Eye (tissue), 1 donor: ENCODE results near the gene CCDC107.

ENCODE experiments used
- DNase-seq: peaks from one replicate; pipeline ENCODE4 v3.0.0-alpha.2; 2015

CCDC107 gene

DNA sequence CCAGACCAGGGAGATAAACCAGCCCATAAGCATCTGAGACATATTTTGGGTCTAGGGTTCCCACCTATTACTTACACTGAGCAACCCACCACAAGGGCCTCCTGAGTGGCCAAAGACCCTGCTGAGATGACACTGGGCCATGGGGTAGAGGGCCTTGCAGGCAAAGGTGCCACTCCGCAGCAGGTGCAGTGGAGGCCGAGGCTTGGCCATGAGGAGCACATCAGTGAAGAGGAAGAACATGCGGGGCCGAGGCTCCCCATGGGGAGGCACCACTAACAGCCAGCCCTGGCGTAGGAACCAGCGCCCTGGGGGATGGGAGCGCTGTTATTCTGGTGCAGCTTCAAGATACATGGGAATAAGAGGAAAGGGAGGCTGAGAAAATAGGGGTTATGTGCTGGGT lies 4.3 kb downstream of the CCDC107 start:
- DNase-seq, result no peak

DNA sequence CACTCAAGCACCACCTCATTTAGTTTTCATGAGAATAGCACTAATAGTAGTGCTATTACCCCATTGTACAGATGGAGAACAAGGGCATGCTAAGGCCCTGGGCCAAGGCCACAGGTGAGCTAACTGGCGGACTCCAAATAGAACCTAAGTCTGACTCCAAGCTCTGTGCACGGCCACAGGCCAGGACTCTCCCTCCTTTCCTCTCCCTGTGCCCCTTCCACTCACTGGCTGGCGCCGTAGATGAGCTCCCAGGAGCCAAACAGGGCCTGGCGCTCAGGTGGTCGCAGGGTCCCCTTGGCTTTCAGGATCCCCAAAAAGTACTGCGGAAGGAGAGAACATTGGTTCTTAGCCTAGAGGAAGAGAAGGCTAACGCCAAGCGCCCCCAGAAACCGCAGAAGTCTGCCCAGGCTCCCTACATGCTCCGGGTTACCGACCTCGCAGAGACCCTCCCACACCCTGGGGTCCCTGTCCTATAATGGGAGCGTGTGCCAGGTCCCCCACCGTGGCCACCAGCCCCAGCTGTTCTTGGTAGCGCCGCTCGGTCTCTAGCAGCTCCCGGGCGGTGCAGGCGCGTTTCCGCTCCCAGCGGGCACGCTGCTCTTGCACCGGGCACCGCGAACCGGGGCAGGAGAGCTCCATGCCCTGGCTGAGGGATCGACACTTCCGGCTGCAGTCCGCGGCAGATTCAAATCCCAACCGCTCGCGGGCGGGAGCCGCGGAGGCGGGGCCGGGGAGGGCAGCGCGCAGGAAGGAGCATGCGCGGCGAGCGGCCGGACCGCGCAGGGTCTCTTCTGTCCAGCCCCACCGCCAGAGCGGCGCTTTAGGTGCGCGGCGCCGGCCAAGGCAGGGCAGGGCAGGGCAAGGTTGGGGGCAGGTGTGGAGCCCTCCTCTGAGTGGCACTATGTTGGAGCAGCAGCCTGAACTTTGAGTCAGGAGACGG lies 6.7 kb downstream of the CCDC107 start, which contains the start of gene ARHGEF39:
ARHGEF39 (minus strand) TSS at position 665 of the 940 bp plus-strand sequence; CDS start at position 639, 26 bp downstream.
- peak; percentile 90 for DNase-seq

DNA sequence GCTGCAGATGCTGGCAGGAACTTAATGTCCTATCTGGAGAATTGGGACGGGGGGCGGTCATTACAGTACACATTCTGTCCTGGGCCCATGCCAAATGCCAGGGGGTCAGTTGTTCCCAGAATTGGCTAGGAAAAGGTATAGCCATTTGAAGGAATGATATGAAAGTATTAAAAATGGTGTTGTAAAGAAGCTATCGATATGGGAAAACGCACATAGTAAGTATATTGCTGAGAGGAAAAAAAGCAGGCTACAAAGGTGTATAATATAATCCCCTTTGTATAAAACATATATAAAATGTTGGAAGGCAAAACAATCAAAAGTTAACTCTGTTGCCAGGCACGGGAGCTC lies 7.4 kb downstream of the CCDC107 start:
- DNase-seq, result no peak

DNA sequence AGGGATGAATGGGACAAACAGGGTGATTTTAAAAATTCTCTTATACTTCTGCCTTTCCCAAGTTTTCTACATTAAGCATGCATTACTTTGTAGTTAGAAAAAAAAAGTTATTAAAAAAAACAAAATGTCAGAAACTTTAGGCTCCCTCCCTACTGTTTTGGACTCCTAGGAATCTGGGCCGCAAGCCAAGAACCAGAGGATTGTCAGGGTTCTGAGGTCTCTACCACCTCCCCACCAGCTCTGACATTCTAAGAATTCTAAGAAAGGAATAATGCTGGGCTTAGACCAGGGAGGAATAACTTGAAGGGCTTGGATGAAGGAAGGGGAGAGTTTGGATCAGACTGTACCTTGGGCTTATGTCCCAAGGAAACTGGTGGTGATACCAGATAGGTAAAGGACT lies 8.0 kb downstream of the CCDC107 start:
- DNase-seq, result peak; percentile 38

DNA sequence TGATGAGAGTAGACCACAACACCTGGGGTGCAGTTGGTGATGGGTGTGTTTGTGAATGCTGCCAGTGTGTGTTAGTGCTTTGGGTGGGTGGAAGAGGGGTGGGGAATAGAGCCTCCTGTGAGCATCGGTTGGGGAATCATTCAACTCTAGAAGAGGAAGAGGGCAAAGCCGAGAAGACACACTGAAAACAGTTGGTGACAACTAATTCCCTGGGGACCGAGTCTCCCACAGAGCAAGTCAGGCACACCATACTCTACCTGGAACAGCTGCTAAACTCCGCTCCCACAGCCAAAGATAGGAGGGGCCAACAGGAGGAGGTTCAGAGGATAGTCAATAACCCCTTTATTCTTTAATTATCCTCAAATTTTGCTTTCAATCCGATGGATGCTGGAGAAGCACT lies 8.5 kb downstream of the CCDC107 start:
- DNase-seq, result no peak

DNA sequence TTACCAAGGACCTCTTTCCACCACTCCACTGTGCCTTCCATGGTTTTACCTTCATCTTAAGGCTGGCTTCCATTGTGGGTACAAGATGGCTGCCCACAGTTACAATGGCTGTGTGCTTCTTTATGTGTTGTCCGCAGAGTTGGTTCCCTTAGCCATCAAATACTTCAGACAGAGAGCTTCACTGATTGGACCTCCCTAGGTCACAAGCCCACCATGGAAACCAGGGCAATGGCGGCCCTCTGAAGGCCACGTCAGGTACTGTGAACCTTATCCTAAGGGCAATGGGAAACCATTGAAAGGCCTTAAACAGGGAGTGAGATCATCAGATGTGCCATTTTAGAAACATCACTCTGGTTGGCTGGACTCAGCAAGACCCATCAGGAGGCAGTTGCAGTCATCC lies 9.8 kb downstream of the CCDC107 start:
- no peak for DNase-seq

DNA sequence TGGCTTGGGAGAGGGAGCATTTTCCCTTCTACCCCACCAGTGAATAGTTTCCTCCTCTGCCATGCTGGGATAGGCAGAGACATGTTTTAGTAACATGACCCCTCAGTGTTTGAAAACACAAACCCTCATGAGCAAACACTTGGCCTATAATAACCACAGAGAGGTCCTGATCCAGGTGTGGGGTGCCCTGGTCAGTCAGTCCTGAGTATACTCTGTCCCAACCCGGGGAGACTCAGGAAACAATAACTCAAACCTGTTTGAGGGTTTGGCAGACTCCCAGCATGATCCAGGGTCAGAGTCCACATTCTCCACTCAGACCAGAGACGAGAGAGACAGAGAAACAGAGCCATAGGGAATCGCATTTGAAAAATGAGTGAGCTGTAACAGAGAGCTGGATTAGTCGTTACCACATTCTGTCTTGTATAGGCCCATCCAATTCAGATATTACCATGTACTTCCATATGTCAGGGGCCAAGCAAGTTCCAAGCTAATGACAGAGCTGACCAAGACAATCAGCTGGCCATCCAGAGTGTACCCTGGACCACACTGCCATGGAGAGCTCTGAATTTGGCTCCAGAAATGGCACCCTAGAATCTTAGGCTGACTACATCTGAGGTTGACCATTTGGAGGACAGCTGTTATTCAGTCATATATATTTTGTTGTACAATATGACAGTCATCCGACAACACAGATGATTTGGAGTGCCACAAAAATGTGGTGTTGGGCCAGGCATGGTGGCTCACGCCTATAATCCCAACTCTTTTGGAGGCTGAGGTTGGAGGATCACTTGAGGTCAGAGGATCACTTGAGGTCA lies 11.4 kb downstream of the CCDC107 start:
- no peak for DNase-seq

DNA sequence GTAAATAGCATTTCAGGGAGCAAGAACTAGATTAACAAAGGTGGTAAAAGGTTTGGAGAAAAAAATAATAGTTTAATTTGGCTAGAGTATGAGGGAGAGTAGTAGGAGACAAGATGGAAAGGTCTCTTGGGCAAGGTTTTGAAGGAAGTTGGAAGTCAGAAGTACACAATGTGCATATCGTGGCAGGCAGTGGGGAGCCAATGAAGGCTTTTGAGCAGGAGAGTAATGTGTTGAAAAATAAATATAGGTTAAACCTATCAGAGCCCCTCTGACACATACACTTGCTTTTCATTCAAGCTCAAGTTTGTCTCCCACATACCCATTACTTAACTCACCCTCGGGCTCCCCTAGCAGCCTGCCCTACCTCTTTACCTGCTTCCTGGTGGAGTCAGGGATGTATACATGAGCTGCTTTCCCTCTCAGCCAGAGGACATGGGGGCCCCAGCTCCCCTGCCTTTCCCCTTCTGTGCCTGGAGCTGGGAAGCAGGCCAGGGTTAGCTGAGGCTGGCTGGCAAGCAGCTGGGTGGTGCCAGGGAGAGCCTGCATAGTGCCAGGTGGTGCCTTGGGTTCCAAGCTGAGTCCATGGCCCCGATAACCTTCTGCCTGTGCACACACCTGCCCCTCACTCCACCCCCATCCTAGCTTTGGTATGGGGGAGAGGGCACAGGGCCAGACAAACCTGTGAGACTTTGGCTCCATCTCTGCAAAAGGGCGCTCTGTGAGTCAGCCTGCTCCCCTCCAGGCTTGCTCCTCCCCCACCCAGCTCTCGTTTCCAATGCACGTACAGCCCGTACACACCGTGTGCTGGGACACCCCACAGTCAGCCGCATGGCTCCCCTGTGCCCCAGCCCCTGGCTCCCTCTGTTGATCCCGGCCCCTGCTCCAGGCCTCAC lies 15.3 kb downstream of the CCDC107 start, which contains the start of gene CA9:
CA9 (plus strand) TSS at position 797 of the 893 bp plus-strand sequence; CDS start at position 829, 32 bp downstream.
- no peak for DNase-seq

DNA sequence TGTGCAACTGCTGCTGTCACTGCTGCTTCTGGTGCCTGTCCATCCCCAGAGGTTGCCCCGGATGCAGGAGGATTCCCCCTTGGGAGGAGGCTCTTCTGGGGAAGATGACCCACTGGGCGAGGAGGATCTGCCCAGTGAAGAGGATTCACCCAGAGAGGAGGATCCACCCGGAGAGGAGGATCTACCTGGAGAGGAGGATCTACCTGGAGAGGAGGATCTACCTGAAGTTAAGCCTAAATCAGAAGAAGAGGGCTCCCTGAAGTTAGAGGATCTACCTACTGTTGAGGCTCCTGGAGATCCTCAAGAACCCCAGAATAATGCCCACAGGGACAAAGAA lies 15.9 kb downstream of the CCDC107 start:
- DNase-seq, result no peak

DNA sequence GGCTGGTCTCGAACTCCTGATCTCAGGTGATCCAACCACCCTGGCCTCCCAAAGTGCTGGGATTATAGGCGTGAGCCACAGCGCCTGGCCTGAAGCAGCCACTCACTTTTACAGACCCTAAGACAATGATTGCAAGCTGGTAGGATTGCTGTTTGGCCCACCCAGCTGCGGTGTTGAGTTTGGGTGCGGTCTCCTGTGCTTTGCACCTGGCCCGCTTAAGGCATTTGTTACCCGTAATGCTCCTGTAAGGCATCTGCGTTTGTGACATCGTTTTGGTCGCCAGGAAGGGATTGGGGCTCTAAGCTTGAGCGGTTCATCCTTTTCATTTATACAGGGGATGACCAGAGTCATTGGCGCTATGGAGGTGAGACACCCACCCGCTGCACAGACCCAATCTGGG lies 17.1 kb downstream of the CCDC107 start:
- peak; percentile 48 for DNase-seq

DNA sequence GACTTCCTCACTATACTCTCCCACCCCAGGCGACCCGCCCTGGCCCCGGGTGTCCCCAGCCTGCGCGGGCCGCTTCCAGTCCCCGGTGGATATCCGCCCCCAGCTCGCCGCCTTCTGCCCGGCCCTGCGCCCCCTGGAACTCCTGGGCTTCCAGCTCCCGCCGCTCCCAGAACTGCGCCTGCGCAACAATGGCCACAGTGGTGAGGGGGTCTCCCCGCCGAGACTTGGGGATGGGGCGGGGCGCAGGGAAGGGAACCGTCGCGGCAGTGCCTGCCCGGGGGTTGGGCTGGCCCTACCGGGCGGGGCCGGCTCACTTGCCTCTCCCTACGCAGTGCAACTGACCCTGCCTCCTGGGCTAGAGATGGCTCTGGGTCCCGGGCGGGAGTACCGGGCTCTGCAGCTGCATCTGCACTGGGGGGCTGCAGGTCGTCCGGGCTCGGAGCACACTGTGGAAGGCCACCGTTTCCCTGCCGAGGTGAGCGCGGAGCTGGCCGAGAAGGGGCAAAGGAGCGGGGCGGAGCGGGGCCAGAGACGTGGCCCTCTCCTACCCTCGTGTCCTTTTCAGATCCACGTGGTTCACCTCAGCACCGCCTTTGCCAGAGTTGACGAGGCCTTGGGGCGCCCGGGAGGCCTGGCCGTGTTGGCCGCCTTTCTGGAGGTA lies 17.8 kb downstream of the CCDC107 start:
- DNase-seq, result peak; percentile 93

DNA sequence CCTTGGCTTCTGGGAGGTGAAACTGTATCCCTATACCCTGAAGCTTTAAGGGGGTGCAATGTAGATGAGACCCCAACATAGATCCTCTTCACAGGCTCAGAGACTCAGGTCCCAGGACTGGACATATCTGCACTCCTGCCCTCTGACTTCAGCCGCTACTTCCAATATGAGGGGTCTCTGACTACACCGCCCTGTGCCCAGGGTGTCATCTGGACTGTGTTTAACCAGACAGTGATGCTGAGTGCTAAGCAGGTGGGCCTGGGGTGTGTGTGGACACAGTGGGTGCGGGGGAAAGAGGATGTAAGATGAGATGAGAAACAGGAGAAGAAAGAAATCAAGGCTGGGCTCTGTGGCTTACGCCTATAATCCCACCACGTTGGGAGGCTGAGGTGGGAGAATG lies 21.0 kb downstream of the CCDC107 start:
- DNase-seq, result no peak

DNA sequence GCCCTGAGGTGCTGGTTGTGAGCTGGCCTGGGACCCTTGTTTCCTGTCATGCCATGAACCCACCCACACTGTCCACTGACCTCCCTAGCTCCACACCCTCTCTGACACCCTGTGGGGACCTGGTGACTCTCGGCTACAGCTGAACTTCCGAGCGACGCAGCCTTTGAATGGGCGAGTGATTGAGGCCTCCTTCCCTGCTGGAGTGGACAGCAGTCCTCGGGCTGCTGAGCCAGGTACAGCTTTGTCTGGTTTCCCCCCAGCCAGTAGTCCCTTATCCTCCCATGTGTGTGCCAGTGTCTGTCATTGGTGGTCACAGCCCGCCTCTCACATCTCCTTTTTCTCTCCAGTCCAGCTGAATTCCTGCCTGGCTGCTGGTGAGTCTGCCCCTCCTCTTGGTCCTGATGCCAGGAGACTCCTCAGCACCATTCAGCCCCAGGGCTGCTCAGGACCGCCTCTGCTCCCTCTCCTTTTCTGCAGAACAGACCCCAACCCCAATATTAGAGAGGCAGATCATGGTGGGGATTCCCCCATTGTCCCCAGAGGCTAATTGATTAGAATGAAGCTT lies 21.8 kb downstream of the CCDC107 start:
- no peak for DNase-seq

DNA sequence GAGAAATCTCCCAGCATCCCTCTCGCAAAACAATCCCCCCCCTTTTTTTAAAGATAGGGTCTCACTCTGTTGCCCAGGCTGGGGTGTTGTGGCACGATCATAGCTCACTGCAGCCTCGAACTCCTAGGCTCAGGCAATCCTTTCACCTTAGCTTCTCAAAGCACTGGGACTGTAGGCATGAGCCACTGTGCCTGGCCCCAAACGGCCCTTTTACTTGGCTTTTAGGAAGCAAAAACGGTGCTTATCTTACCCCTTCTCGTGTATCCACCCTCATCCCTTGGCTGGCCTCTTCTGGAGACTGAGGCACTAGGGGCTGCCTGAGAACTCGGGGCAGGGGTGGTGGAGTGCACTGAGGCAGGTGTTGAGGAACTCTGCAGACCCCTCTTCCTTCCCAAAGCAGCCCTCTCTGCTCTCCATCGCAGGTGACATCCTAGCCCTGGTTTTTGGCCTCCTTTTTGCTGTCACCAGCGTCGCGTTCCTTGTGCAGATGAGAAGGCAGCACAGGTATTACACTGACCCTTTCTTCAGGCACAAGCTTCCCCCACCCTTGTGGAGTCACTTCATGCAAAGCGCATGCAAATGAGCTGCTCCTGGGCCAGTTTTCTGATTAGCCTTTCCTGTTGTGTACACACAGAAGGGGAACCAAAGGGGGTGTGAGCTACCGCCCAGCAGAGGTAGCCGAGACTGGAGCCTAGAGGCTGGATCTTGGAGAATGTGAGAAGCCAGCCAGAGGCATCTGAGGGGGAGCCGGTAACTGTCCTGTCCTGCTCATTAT lies 22.4 kb downstream of the CCDC107 start:
- DNase-seq, result no peak

DNA sequence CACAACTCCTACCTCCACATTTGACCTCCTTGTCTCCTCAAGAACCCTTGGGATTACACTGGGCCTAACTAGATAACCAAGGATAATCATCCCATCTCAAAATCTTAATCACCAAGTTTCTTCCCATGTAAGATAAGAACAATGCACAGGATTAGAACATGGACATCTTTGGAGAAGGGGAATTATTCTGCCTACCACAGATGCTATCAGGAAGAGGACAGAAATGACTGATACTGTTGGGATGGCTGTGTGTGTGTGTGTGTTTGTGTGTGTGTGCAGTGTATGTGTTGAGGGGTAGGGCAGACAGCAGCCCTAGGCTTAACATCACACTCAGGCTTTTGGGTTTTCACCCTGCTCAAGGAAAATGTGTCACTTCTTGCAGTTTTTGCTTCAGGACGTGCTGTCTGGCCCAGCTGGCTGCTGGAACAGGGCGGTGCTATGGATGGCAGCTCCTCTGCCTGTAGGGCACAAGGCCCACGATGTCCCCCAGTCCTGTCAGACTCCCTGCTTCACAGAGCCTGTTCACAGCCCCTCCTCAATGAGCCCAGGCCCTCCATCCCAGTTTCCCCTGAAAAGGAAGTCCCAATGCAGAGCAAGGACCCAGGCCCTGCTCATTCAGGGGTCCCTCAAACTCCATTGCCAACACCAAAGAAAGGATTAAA lies 23.4 kb downstream of the CCDC107 start:
- DNase-seq, result no peak

DNA sequence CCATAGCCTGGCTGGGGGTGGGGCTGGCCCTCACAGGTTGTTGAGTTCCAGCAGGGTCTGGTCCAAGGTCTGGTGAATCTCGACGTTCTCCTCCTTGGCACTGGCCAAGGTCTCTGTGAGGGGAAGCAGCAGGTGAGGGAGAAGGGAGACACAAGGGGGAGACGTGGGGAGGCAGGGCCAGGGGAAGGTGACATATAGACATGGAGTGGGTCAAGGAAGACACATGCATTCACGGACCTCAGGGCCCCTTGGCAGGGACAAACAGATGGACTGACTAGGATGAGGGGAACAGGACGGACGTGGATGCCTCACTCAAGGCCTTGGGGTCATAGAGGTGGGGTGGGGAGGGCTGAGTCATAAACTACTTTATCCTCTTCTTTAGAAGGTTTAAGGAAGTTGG lies 24.0 kb downstream of the CCDC107 start:
- no peak for DNase-seq

DNA sequence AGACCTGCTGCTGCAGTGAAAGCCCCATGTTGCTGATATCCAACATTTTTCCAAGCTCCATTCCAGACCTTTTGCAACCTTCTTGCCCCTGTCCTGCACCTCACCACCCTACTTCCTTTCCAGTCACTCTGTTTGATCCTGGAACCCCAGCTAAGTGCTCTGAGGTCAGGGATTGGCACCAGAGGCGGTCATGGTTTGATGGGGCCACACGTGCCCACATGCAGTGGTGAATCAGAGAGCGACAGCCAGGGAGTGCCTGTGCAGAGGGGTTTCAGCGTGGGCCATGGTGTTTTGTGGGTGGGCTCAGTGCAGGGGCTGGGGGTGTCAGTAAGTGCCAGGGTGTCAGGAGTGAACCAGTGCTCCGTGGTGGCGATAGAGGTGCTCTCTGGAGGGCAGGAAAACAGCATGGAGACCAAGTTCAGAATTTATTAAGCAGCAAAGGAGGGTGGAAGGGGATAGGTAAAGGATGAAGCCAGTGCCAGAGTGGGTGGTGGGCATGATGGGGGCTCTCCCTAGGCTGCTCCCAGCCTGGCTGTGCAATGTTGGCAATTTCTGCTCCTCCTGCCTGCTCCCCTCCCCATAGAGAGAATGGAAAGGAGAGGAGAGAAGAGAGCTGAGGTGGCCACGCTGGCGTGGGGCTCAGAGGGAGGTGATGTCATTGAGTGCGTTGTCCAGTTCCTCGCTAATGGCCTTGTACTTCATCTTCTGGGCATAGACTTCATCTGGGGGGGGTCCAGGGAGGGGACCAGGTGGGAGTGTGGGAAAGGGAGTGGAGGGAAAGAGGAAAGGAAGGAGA lies 24.6 kb downstream of the CCDC107 start:
- no peak for DNase-seq

DNA sequence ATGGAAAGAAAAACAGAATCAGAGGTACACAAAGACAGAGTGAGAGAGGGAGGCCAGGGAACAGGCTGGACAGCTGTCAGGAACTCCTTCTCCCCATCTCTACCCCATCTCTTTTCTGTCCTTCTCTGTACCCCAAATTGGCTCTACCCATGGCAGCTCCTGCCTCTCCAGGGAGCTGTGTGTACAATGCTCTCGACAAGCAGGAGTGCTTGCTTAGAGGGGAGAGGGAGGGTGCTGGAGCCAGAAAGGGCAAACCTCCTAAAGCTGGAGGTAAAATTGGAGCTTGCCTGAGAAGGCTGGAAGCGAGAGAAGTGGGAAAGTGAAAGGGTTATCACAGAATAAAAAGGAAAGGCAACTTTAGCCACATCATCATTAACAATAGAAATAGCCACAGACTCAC lies 25.2 kb downstream of the CCDC107 start:
- DNase-seq, result no peak

DNA sequence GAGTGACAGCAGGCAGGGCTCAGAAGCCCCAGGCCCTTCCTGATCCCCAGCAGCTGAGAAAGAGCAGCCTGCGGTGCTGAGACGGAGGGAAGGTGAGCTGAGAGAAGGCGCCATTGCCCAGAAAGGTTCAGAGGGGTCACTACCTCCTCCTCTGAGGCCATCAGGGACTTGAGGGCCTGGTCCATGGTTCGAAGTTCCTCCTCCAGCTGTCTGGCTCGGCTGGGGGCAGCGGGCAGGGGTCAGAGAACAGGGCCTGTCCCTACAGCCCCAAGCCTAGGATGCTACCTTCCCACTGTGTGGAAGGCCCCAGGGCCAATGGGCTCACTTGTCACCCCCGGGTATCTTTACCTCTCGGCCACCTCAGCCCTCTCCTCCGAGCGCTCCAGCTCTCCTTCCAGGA lies 26.8 kb downstream of the CCDC107 start:
- no peak for DNase-seq

DNA sequence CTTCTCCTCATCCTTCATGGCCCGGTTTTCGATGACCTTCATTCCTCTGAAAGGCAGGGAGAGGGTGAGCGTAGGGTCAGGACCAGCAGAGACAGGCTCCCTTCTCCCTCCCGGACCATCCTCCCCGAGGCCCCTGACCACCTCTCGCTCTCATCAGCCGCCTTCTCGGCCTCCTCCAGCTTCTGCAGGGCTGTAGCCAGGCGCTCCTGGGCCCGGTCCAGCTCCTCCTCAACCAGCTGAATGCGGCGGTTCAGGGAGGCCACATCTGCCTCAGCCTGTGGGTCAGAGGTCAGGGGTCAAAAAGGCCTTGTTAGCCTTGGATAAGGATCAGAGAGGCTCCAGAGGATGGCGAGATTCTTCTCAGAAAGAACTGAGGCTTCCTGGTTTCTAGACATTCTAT lies 27.4 kb downstream of the CCDC107 start:
- no peak for DNase-seq
